ENCODE data around the gene WASHC3.

The WASHC3 gene

DNA sequence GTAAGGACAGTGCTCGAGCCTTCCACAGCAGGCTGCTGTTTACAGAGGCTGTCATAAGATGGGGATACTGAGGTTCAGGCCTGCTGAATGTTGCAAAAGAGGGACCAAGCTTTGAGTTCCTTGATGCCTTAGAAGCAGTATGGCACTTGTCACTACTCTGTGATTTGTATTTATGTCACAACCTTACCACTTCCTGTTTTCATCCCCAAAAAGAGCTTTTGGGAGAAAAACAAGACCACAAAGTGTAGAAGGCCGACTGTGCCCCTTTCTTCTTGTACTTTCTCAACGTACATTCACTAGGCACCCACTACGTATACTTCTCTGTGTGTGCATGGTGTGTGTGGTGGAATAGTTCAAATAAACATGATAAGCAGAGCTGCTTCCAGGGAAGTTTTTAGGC is 94.3 kb downstream of the WASHC3 start:
- no peak for DNase-seq (ENCODE audit: low read depth)

DNA sequence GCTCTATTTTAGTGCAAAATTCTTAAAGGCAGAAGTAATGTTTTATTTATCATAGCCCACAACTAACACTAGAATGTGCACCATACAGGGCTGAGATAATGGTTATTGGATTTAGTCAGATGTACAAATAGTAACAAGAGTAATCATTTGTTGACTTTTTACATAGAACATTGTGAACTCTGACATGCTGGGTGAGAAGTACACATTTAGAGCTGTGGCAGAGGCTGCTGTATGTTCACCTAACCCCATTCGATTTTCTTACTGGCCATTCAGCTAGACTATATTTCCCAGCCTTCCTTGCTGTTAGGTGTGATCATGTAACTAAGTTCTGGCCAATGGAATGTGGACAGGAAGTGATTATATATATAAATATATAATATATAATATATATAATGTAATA is 95.3 kb downstream of the WASHC3 start:
- DNase-seq (ENCODE audit: low read depth): no peak

DNA sequence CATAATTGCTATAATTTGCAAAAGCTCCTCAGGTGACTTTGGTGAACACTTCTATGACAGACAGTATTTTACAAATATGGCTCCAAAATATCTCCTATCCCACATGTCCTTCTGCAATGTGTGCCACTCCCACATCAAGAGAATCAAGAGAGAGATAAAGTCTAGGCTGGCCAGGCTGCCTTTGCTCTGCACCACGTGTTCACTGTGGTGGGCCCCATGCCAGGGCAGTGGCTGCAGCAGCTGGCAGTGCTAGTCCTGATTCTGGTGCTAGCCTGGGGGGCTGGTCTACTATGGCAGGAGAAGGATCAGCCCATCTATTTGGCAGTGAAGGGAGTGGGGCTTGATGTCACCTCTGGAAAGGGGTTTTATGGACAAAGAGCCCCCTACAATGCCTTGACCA is 98.1 kb downstream of the WASHC3 start:
- no peak for DNase-seq (ENCODE audit: low read depth)

Data from fibroblast of gingiva (primary cell).